NCI-H526 treated with DMSO at 0.1 percent for 48 hours (cell line): ENCODE data around the gene CYP26A1.
A peak's percentile ranks its signal among the peaks of the same experiment; 100 is the strongest.

Experiments
- DNase-seq: peaks from one replicate; lab custom pipeline; 2025; lab: John Stamatoyannopoulos, UW

CYP26A1 gene

GRCh38 chr10:93073539-93074146 is at the start of gene CYP26A1:
Gene CYP26A1, plus strand, starts transcription at chr10:93073893. Its CDS starts 42 bp downstream, at chr10:93073935.
- no peak for DNase-seq

GRCh38 chr10:93026072-93026471 is 47.6 kb upstream of the CYP26A1 start:
- no peak for DNase-seq

- no peak for DNase-seq
Observed at GRCh38 chr10:93027508-93027907, 46.2 kb upstream of the CYP26A1 start.

- no peak for DNase-seq
Observed at GRCh38 chr10:93028883-93029282, 44.8 kb upstream of the CYP26A1 start.

GRCh38 chr10:93030409-93030808 is 43.3 kb upstream of the CYP26A1 start:
- no peak for DNase-seq

- no peak for DNase-seq
Observed at GRCh38 chr10:93032105-93032808, 41.4 kb upstream of the CYP26A1 start.

- no peak for DNase-seq
Observed at GRCh38 chr10:93032809-93033137, 40.9 kb upstream of the CYP26A1 start.

- DNase-seq: no peak
Observed at GRCh38 chr10:93034426-93034825, 39.3 kb upstream of the CYP26A1 start.

- DNase-seq: no peak
Observed at GRCh38 chr10:93039110-93039509, 34.6 kb upstream of the CYP26A1 start.

GRCh38 chr10:93039721-93040120 is 34.0 kb upstream of the CYP26A1 start:
- DNase-seq: no peak

GRCh38 chr10:93054486-93054885 is 19.2 kb upstream of the CYP26A1 start:
- peak; percentile 6 for DNase-seq

GRCh38 chr10:93058139-93058538 is 15.6 kb upstream of the CYP26A1 start:
- DNase-seq: no peak

GRCh38 chr10:93059975-93060886 is 13.5 kb upstream of the CYP26A1 start, which contains the start of gene CYP26C1:
Gene CYP26C1, plus strand, starts transcription at chr10:93060798. Its CDS starts 466 bp downstream, at chr10:93061264.
- DNase-seq: no peak

- DNase-seq: no peak
Observed at GRCh38 chr10:93060887-93061593, 12.7 kb upstream of the CYP26A1 start.

GRCh38 chr10:93061594-93062513 is 11.8 kb upstream of the CYP26A1 start:
- DNase-seq: no peak

GRCh38 chr10:93062514-93063143 is 11.1 kb upstream of the CYP26A1 start:
- DNase-seq: no peak

GRCh38 chr10:93063144-93063976 is 10.3 kb upstream of the CYP26A1 start:
- DNase-seq: no peak

- no peak for DNase-seq
Observed at GRCh38 chr10:93063977-93064660, 9.6 kb upstream of the CYP26A1 start.
